GM21825 (cell line): ENCODE data around the gene SF1.

ENCODE experiments used
- ATAC-seq: cut with Tn5 transposase; IDR thresholded peaks from one replicate; pipeline ENCODE4 v1.9.1; 2021; ENCODE audit warnings: mild to moderate bottlenecking, moderate library complexity; ENCODE audit not compliant: unreplicated experiment

SF1 gene

GRCh38 chr11:64786308-64786707, 8.0 kb upstream of the SF1 start:
- ATAC-seq = no peak

DNA sequence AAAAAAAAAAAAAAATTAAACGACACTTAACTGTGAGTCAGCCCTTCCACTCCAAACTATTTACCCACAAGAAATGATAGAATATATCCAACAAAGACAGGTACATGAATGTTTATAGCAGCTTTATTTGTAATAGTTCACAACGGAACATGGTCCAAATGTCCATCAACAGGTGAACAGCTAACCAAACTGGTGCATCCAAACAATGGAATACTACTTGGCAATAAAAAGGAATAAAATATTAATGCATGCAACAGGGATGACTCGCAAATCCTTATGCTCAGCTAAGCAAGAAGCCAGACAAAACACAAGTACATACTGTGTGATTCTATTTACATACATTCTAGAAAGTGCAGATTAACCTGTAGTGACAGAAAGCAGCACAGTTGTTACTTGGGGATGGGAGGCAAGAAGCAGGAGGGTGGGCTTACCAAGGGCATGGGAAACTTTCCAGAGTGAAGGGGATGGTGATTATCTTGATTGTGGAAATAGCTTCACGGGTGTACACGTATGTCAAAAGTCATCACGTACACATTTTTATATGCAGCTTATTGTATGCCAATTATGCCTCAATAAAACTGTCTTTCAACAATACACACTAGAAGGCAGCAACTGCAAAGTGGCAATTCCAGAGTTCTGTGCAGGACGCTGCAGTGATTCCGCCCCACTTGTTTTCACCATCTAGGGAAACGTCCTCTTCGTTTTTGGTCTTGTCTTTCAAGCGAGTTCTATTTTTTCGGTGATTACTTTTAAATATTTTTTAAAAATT, 6.7 kb upstream of the SF1 start:
- no peak for ATAC-seq

DNA sequence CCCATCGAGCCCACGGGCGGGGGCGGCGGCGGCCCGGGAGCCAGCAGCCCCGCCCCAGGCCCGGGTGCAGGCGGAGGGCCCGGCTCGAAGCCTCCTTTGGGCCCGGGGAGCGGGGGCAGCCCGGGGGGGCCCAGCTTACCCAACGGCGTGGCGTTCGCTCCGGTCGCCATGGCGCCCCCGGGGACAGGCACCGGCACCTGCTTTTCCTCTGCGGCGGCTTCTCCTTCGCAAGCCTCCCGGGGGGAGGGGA, 194 bp downstream of the SF1 start:
- ATAC-seq = no peak

- peak; percentile 21 for ATAC-seq
Measured at GRCh38 chr11:64777449-64778222, 706 bp downstream of the SF1 start.

DNA sequence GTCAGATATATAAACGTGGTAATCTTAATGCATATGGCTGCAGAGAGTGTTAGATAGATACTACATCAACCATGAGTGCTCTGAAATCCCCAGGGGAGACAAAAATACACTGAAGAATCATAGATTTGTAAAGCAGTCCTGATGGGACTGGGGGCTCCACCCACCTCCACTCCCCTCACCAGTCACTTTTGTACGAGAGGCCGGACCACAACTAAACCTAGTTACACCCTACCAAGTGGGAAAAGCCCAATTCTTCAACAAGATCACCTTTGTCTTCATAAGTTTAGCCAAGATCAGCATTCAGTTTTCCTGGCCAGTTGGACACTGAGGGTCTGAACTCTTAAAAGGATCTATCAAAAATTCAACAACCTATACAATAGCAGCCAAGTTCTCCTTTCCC, 1.5 kb downstream of the SF1 start:
- no peak for ATAC-seq

DNA sequence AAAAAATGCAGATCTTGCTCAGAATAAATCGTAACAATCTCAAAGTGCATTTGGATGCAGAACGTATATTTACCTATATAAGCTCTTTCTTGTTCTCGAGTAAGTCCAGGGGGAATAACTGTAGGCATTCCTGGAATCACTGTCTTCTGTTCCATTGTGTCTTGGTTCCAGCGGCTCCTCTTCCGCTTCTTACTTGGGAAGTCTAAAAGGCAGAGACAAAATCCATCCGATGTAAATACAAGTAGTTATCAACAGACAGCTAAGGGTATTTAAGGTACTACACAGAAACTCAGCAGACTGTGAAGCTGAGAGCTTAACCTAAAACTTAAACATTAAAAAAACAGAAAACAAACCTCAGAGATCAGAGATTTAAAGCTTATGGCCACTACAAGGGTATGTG, 1.9 kb downstream of the SF1 start:
- ATAC-seq = no peak

GRCh38 chr11:64774144-64774543, 4.2 kb downstream of the SF1 start:
- no peak for ATAC-seq

DNA sequence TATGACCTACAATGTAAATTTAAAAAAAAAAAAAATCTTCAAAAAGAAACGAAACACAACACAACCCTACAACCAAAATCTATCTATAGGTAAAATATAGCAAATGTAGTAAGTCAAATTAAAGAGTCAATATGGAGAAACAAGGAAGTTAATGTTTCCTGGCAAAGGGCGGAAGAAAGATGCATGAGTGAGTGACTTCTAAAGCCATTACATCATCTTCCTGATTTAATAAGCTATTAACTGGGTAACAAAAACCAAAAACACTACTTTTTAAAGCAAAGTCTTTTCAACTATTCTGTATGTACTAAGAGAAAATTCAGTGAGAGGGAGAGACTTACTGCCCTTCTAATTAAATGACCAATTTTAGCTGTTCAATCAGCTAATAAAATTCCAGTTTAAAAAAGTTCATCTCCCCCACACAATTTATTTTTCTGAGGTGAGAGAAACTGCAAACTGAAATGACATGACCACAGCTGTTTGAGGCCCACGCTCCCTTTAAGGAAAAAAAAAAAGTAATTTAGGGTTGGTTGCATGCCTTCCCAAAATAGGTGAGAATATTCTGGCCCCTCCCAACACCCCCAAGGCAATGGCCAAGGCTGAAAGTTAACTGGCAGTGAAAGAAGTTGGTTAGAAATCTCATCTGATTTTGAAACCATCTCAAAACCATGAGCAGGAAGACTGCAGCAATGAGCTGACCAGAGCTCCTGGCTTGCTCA, 5.9 kb downstream of the SF1 start:
- ATAC-seq = no peak

GRCh38 chr11:64771861-64772260, 6.5 kb downstream of the SF1 start:
- ATAC-seq = no peak

DNA sequence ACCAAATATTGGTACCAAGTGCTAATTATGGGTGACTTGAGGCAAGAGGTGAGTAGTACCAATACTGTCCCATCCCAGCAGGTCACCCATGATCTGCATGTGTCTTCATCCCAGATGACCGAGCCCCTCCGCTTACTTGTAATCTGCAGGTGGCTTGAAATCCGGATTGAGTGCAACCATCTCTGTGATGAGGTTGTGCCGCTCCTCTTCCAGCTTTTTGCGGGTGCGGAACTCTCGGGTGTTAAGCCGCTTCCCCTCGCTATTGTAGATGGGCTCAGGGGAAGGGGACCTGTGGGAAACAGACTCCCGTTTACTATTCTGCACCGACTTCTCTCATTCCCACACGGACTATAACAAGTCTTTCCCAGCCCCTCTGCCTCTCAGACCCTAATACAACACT, 8.2 kb downstream of the SF1 start:
- no peak for ATAC-seq

GRCh38 chr11:64769283-64769682, 9.1 kb downstream of the SF1 start:
- ATAC-seq = no peak

GRCh38 chr11:64768300-64768694, 10.0 kb downstream of the SF1 start:
- no peak for ATAC-seq

- ATAC-seq = no peak
Measured at GRCh38 chr11:64767344-64768299, 10.7 kb downstream of the SF1 start.

- ATAC-seq = no peak
Measured at GRCh38 chr11:64766881-64767280, 11.5 kb downstream of the SF1 start.

- no peak for ATAC-seq
Measured at GRCh38 chr11:64765851-64766665, 12.3 kb downstream of the SF1 start.

DNA sequence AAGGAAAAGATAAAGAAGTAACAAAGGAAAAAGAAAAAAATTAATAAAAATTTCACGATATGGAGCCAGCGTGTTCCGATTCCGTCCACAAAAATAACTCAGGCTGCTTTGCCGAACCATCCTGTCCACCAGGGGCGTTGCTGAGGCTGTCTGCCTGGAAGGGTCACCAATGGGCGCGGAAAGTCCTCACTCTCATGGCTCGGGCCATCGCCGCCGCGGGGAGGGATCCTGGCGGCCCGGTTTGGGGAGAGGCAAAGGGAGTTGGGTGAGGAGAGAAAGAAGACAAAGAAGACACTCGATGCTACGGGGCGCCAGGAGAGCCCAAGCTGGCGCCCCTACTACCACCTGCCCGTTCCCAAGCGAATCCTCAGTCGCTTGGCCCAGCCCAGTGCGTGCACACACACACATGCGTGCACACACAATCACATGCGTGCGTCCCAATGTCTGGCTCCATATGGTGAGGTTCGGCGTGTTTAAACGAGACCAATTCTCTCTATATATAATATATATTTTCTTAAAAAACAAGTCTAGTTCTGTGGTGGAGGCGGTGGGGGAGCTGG, 13.0 kb downstream of the SF1 start:
- ATAC-seq = no peak

DNA sequence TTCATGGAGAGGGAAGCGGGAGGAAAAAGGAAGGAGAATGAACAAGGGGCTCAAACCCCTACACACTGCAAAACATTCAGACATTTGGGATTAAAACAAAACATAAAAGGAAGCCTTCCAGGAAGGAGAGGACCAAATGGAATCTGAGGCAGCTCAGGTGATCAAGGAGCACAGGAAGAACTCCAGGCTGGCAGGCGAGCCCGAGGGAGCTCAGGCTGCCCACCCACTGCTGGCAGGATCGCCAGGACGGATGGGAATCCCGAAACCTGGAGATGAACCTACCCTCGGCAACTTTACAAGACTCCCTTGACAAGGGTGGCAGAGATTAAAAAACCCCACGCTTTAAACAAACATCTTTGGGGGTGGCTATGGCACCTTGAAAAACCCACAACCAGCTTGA, 13.6 kb downstream of the SF1 start:
- ATAC-seq = no peak

- no peak for ATAC-seq
Measured at GRCh38 chr11:64764040-64764611, 14.2 kb downstream of the SF1 start.

GRCh38 chr11:64763526-64764039, 14.8 kb downstream of the SF1 start:
- ATAC-seq = no peak
